ENCODE results near the gene HOXA7.

DNA sequence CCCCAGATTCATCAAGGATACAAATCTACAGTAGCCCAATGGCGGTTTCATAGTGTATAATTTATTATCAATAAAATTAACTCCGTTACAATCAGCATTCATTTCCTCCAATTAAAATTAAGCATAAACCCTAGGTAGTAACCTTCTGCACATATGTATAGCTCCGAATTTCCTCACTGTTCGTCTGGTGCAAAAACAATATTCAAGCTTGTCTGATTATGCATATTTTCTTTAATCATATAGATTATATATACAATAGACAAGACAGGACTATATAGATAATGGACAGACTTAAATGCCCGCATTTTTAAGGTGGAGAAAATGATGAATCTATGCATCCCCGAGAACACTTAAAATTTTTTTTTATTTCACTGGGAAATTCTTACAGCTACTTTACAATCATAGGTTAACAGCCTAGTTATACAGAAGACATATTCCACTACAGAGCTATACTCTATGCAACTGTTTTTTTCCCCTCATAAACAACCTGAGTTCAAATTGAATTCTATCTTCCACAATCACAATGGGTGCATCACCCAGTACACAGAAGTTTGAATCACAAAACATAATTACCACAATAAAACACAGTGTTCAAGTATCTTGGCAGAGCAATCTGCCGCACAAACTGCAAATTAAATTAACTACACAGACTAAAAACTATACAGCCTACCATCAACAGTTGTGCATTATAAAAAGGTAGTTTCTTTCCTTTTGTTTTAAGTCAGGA lies 6.2 kb upstream of the HOXA7 start:
- TF ChIP-seq, protein P1, sequence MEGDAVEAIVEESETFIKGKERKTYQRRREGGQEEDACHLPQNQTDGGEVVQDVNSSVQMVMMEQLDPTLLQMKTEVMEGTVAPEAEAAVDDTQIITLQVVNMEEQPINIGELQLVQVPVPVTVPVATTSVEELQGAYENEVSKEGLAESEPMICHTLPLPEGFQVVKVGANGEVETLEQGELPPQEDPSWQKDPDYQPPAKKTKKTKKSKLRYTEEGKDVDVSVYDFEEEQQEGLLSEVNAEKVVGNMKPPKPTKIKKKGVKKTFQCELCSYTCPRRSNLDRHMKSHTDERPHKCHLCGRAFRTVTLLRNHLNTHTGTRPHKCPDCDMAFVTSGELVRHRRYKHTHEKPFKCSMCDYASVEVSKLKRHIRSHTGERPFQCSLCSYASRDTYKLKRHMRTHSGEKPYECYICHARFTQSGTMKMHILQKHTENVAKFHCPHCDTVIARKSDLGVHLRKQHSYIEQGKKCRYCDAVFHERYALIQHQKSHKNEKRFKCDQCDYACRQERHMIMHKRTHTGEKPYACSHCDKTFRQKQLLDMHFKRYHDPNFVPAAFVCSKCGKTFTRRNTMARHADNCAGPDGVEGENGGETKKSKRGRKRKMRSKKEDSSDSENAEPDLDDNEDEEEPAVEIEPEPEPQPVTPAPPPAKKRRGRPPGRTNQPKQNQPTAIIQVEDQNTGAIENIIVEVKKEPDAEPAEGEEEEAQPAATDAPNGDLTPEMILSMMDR (IDR thresholded peaks at IDR 0.05; ENCODE audit: low read length): no peak
- TF ChIP-seq EZH2phosphoT487 (IDR thresholded peaks at IDR 0.05; ENCODE audit: low read length): no peak
